HEK293 (cell line): ENCODE results near the gene L3MBTL3.
"Not testable (repeated sequence)": the region's sequence is repeated elsewhere in the genome, so short reads cannot be mapped to it uniquely, and the experiment has no call there.

Experiments
- CTCF ChIA-PET: fragments of 350-600 bp; formaldehyde crosslinking; extraction: SDS; loops from one replicate; lab custom pipeline; 2021; ENCODE audit warnings: antibody characterized with exemption; lab: Yijun Ruan, JAX
- POLR2A ChIA-PET: fragments of 300-600 bp; formaldehyde crosslinking; extraction: SDS; loops from one replicate; lab custom pipeline; 2020; ENCODE audit warnings: antibody characterized with exemption, inconsistent platforms; lab: Yijun Ruan, JAX
- H3K27ac ChIP-seq: fragments of 200-500 bp; sonication (Bioruptor generic); 2 replicates; pipeline ENCODE4 v1.5.1; 2014; ENCODE audit warnings: low read depth, low read length, control low read depth, inconsistent platforms; ENCODE audit errors: extremely low read depth
- H3K36me3 ChIP-seq, 2 experiments: fragments of 200-500 bp in 1 of 2; sonication (Bioruptor generic) in 1 of 2; 1 replicate in 1 of 2; 2 replicates in 1 of 2; pipeline ENCODE4 v1.5.1; 2014 to 2017; ENCODE audit warnings: inconsistent platforms in 2 of 2, low read length in 2 of 2; ENCODE audit not compliant: control insufficient read depth in 2 of 2, insufficient read depth in 1 of 2
- H3K4me1 ChIP-seq: fragments of 200-500 bp; sonication (Bioruptor generic); 2 replicates; pipeline ENCODE4 v1.5.1; 2014; ENCODE audit warnings: mild to moderate bottlenecking, low read length, inconsistent platforms; ENCODE audit not compliant: control insufficient read depth, insufficient read depth
- H3K4me3 ChIP-seq: 2 replicates; pipeline ENCODE4 v1.5.1; 2011; ENCODE audit warnings: low read depth, mild to moderate bottlenecking, control low read depth, low read length, moderate library complexity
- H3K9me3 ChIP-seq: fragments of 200-500 bp; sonication (Bioruptor generic); 2 replicates; pipeline ENCODE4 v1.5.1; 2014; ENCODE audit warnings: low read depth, low read length, inconsistent platforms; ENCODE audit not compliant: control insufficient read depth, insufficient read depth
- KLF1 ChIP-seq: fragments of 450-650 bp; formaldehyde crosslinking; IDR thresholded peaks from 2 replicates; pipeline ENCODE4 v1.5.1; 2016; ENCODE audit warnings: missing biosample characterization, missing genetic modification characterization
- SALL2 ChIP-seq: fragments of 450-650 bp; formaldehyde crosslinking; IDR thresholded peaks from 2 replicates; pipeline ENCODE4 v1.5.0; 2017; ENCODE audit warnings: missing biosample characterization, mild to moderate bottlenecking, missing genetic modification characterization, borderline replicate concordance
- SCRT1 ChIP-seq: fragments of 450-650 bp; formaldehyde crosslinking; IDR thresholded peaks from 2 replicates; pipeline ENCODE4 v1.5.1; 2016; ENCODE audit warnings: missing biosample characterization, missing genetic modification characterization, borderline replicate concordance
- SCRT2 ChIP-seq: fragments of 450-650 bp; formaldehyde crosslinking; IDR thresholded peaks from 2 replicates; pipeline ENCODE4 v1.5.1; 2016; ENCODE audit warnings: missing biosample characterization, missing genetic modification characterization
- ZEB2 ChIP-seq: fragments of 450-650 bp; formaldehyde crosslinking; IDR thresholded peaks from 2 replicates; pipeline ENCODE4 v1.5.1; 2016; ENCODE audit warnings: missing biosample characterization, missing genetic modification characterization
- ZFP3 ChIP-seq: fragments of 450-650 bp; formaldehyde crosslinking; IDR thresholded peaks from 2 replicates; pipeline ENCODE4 v1.5.1; 2016; ENCODE audit warnings: low read depth, missing biosample characterization, missing genetic modification characterization
- ZNF10 ChIP-seq: fragments of 450-650 bp; formaldehyde crosslinking; IDR thresholded peaks from 2 replicates; pipeline ENCODE4 v1.5.1; 2017; ENCODE audit warnings: missing biosample characterization, missing genetic modification characterization
- ZNF112 ChIP-seq: fragments of 450-650 bp; formaldehyde crosslinking; IDR thresholded peaks from 2 replicates; pipeline ENCODE4 v1.5.0; 2017; ENCODE audit warnings: missing biosample characterization, missing genetic modification characterization
- ZNF146 ChIP-seq: fragments of 450-650 bp; formaldehyde crosslinking; IDR thresholded peaks from 2 replicates; pipeline ENCODE4 v1.5.1; 2016; ENCODE audit warnings: missing biosample characterization, missing genetic modification characterization
- ZNF248 ChIP-seq: fragments of 450-650 bp; formaldehyde crosslinking; IDR thresholded peaks from 2 replicates; pipeline ENCODE4 v1.5.1; 2017; ENCODE audit warnings: missing biosample characterization, missing genetic modification characterization
- ZNF292 ChIP-seq: fragments of 450-650 bp; formaldehyde crosslinking; IDR thresholded peaks from 2 replicates; pipeline ENCODE4 v1.5.1; 2016; ENCODE audit warnings: low read depth, missing biosample characterization, missing genetic modification characterization, borderline replicate concordance
- ZNF354C ChIP-seq: fragments of 450-650 bp; formaldehyde crosslinking; IDR thresholded peaks from 2 replicates; pipeline ENCODE4 v1.5.1; 2016; ENCODE audit warnings: missing biosample characterization, missing genetic modification characterization, low read depth, borderline replicate concordance
- ZNF366 ChIP-seq: fragments of 450-650 bp; formaldehyde crosslinking; conservative IDR thresholded peaks from 2 replicates; pipeline ENCODE4 v1.5.1; 2016; ENCODE audit warnings: missing biosample characterization, missing genetic modification characterization
- ZNF510 ChIP-seq: fragments of 450-650 bp; formaldehyde crosslinking; IDR thresholded peaks from 2 replicates; pipeline ENCODE4 v1.5.1; 2018; ENCODE audit warnings: mild to moderate bottlenecking, missing genetic modification characterization, missing biosample characterization; ENCODE audit not compliant: insufficient replicate concordance
- ZNF621 ChIP-seq: fragments of 450-650 bp; formaldehyde crosslinking; IDR thresholded peaks from 2 replicates; pipeline ENCODE4 v1.5.1; 2017; ENCODE audit warnings: missing biosample characterization, missing genetic modification characterization
- ZNF670 ChIP-seq: fragments of 450-650 bp; formaldehyde crosslinking; IDR thresholded peaks from 2 replicates; pipeline ENCODE4 v1.5.1; 2016; ENCODE audit warnings: missing biosample characterization, missing genetic modification characterization, low read depth
- ZNF785 ChIP-seq: fragments of 450-650 bp; formaldehyde crosslinking; IDR thresholded peaks from 2 replicates; pipeline ENCODE4 v1.5.1; 2016; ENCODE audit warnings: missing biosample characterization, missing genetic modification characterization
- ZNF791 ChIP-seq: fragments of 450-650 bp; formaldehyde crosslinking; IDR thresholded peaks from 2 replicates; pipeline ENCODE4 v1.5.1; 2016; ENCODE audit warnings: missing biosample characterization, missing genetic modification characterization
- TF ChIP-seq, protein P1 (sequence below): fragments of 450-650 bp; formaldehyde crosslinking; IDR thresholded peaks from 2 replicates; pipeline ENCODE4 v1.5.1; 2017; ENCODE audit warnings: missing biosample characterization, missing genetic modification characterization
- TF ChIP-seq, protein P2 (sequence below): fragments of 450-650 bp; formaldehyde crosslinking; IDR thresholded peaks from 2 replicates; pipeline ENCODE4 v1.5.1; 2017; ENCODE audit warnings: missing biosample characterization, missing genetic modification characterization
- TF ChIP-seq, protein P3 (sequence below): fragments of 450-650 bp; formaldehyde crosslinking; IDR thresholded peaks from 2 replicates; pipeline ENCODE4 v1.5.1; 2017; ENCODE audit warnings: missing biosample characterization, missing genetic modification characterization
- TF ChIP-seq, protein P4 (sequence below): fragments of 450-650 bp; formaldehyde crosslinking; IDR thresholded peaks from 2 replicates; pipeline ENCODE4 v1.5.1; 2016; ENCODE audit warnings: missing biosample characterization, missing genetic modification characterization

The L3MBTL3 gene

DNA sequence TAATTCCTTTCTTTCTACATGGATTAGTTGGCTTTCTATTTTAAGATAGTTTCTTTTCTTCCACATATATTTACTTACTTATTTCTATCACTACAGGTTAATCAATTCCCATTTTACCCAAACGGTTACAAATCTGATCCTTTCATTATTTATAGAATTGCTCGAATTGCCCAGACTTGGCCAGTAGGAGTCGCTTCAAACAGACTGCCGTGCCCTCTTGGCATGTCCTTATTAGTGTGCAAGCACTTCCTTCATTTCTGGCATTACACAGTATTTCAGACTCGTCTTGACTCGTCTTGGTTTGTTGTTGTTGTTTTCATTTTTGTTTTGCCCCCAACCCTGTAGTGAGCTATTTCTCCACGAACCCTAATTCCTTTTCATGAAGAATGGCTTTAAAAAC lies 129.8 kb downstream of the L3MBTL3 start:
- no peak overlapping the region for H3K4me3 ChIP-seq
- no peak overlapping the region for H3K27ac ChIP-seq
- H3K9me3 ChIP-seq = no peaks in the 10 kb centered on the region
- TF ChIP-seq, protein P1, sequence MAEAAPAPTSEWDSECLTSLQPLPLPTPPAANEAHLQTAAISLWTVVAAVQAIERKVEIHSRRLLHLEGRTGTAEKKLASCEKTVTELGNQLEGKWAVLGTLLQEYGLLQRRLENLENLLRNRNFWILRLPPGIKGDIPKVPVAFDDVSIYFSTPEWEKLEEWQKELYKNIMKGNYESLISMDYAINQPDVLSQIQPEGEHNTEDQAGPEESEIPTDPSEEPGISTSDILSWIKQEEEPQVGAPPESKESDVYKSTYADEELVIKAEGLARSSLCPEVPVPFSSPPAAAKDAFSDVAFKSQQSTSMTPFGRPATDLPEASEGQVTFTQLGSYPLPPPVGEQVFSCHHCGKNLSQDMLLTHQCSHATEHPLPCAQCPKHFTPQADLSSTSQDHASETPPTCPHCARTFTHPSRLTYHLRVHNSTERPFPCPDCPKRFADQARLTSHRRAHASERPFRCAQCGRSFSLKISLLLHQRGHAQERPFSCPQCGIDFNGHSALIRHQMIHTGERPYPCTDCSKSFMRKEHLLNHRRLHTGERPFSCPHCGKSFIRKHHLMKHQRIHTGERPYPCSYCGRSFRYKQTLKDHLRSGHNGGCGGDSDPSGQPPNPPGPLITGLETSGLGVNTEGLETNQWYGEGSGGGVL (tag by site-specific recombination) = no peak
- TF ChIP-seq SCRT2 (tag by site-specific recombination) (no peak), ZNF791 (tag by site-specific recombination) (no peak), ZFP3 (tag by site-specific recombination) (no peak), ZNF510 (tag by site-specific recombination) (no peak), ZNF785 (tag by site-specific recombination) (no peak), ZNF292 (tag by site-specific recombination) (no peak), ZNF354C (tag by site-specific recombination) (no peak), ZNF621 (tag by site-specific recombination) (no peak)
- H3K36me3 ChIP-seq = peaks cover 0 to 4% of the 10 kb centered on the region in 2 experiments; a peak in 1 of 3 replicates
- ChIA-PET POLR2A (no interaction called here), CTCF (interaction anchor here (0.6 to 0.7 kb wide), 4 partner anchors 44 to 645 kb away, joined by 3 read pairs; no protein-coding TSS in a partner anchor)
- H3K4me1 ChIP-seq = no peaks in the 10 kb centered on the region

DNA sequence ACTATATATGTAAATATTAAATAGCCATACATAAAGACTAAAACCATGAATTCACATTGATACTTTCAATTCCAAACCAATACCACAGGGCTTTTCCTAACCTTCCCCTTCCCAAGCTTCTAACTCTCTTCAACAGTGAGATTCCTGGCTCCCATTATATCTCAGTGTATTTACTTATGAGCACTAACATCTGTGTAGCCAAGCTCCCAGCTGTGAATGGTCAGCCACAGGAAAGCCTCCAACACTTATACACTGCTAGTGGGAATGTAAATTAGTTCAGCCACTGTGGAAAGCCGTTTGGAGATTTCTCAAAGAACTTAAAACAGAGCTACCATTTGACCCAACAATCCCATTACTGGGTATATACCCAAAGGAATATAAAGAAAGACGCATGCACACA lies 130.6 kb downstream of the L3MBTL3 start:
- CTCF ChIA-PET = interaction anchor here (0.6 to 1.1 kb wide), 2 partner anchors 8 to 646 kb away, joined by 3 to 5 read pairs; no protein-coding TSS in a partner anchor
- H3K4me3 ChIP-seq, H3K9me3 ChIP-seq, H3K4me1 ChIP-seq, POLR2A ChIA-PET, H3K27ac ChIP-seq, H3K36me3 ChIP-seq: not testable (repeated sequence)

DNA sequence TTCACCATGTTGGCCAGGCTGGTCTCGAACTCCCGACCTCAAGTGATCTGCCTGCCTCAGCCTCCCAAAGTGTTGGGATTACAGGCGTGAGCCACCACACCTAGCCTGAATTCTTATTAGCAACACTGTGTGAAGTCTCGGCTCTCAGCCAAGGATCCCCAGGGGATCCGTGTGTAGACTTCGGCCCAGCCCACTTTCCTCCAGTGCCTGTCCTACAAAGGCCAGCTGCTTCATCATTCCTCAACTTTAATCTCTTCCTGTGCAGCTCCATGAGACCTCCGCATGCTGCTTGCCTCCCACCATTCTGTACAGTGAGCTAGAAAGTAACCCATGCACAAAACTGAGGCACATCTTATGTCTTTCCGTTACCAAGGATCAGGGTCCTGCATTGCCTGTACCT lies 132.5 kb downstream of the L3MBTL3 start:
- no peaks in the 10 kb centered on the region for H3K9me3 ChIP-seq
- TF ChIP-seq ZNF146 (no peak), ZNF112 (tag by site-specific recombination) (no peak), ZNF366 (no peak), ZNF248 (tag by site-specific recombination) (no peak), SCRT1 (tag by site-specific recombination) (no peak)
- TF ChIP-seq, protein P2, sequence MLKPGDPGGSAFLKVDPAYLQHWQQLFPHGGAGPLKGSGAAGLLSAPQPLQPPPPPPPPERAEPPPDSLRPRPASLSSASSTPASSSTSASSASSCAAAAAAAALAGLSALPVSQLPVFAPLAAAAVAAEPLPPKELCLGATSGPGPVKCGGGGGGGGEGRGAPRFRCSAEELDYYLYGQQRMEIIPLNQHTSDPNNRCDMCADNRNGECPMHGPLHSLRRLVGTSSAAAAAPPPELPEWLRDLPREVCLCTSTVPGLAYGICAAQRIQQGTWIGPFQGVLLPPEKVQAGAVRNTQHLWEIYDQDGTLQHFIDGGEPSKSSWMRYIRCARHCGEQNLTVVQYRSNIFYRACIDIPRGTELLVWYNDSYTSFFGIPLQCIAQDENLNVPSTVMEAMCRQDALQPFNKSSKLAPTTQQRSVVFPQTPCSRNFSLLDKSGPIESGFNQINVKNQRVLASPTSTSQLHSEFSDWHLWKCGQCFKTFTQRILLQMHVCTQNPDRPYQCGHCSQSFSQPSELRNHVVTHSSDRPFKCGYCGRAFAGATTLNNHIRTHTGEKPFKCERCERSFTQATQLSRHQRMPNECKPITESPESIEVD (tag by site-specific recombination) = no peak
- no peaks in the 10 kb centered on the region for H3K36me3 ChIP-seq
- H3K4me1 ChIP-seq = no peaks in the 10 kb centered on the region
- no peak overlapping the region for H3K4me3 ChIP-seq
- CTCF ChIA-PET = interaction anchor here (0.7 kb wide), 1 partner anchor 746 kb away, joined by 4 read pairs; no protein-coding TSS in a partner anchor
- H3K27ac ChIP-seq = no peak overlapping the region
- POLR2A ChIA-PET = no interaction called here

DNA sequence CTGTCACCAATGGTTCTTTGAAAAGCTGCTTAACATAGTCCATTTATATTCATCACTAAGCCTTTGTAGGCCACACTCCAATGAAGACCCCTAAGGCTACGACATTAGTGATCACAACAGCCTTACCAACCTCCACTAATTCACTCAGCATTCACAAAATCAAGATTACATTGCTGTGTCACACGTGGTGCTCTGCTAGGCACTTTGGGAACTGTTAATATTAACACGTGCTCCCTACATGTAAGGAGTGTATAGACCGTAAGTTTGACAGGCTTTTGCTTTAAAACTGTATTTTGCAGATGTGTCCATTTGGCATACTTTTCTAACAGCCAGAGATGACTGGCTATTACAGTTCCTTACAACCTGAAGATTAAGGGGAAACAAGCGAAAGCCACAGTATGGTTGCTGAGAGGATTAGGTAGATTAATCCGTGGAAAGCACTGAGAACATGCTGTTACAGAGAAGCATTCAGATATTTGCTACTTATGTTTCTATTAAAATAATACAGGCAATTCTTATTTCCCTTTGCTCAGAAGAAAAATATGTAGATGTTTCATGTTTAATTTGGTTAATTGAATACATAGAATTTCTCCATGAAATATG lies 134.6 kb downstream of the L3MBTL3 start:
- POLR2A ChIA-PET = no interaction called here
- no peak overlapping the region for H3K4me3 ChIP-seq
- no peaks in the 10 kb centered on the region for H3K4me1 ChIP-seq
- no peaks in the 10 kb centered on the region for H3K9me3 ChIP-seq
- CTCF ChIA-PET = no interaction called here
- H3K27ac ChIP-seq = no peak overlapping the region
- H3K36me3 ChIP-seq = no peaks in the 10 kb centered on the region
- TF ChIP-seq, protein P3, sequence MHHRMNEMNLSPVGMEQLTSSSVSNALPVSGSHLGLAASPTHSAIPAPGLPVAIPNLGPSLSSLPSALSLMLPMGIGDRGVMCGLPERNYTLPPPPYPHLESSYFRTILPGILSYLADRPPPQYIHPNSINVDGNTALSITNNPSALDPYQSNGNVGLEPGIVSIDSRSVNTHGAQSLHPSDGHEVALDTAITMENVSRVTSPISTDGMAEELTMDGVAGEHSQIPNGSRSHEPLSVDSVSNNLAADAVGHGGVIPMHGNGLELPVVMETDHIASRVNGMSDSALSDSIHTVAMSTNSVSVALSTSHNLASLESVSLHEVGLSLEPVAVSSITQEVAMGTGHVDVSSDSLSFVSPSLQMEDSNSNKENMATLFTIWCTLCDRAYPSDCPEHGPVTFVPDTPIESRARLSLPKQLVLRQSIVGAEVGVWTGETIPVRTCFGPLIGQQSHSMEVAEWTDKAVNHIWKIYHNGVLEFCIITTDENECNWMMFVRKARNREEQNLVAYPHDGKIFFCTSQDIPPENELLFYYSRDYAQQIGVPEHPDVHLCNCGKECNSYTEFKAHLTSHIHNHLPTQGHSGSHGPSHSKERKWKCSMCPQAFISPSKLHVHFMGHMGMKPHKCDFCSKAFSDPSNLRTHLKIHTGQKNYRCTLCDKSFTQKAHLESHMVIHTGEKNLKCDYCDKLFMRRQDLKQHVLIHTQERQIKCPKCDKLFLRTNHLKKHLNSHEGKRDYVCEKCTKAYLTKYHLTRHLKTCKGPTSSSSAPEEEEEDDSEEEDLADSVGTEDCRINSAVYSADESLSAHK (tag by site-specific recombination) = no peak
- TF ChIP-seq ZNF670 (tag by site-specific recombination) = no peak
- TF ChIP-seq, protein P4, sequence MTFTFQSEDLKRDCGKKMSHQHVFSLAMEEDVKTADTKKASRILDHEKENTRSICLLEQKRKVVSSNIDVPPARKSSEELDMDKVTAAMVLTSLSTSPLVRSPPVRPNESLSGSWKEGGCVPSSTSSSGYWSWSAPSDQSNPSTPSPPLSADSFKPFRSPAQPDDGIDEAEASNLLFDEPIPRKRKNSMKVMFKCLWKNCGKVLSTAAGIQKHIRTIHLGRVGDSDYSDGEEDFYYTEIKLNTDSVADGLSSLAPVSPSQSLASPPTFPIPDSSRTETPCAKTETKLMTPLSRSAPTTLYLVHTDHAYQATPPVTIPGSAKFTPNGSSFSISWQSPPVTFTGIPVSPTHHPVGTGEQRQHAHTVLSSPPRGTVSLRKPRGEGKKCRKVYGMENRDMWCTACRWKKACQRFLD = no peak
- TF ChIP-seq ZNF10 (tag by site-specific recombination) = no peak
- TF ChIP-seq ZEB2 (tag by site-specific recombination) = no peak
- TF ChIP-seq KLF1 = no peak
- TF ChIP-seq SALL2 (tag by site-specific recombination) = no peak
